ENCODE data around the gene ANP32D. TPM values are rescaled to one million over a fixed set of nuclear protein-coding genes. Genes with fewer than 3 reads are reported as not detected.
"Not testable (repeated sequence)": the region's sequence is repeated elsewhere in the genome, so short reads cannot be mapped to it uniquely, and the experiment has no call there.

Gene ANP32D
- total and polyA plus RNA-seq, 4 donors: 0.16 to 0.37 TPM; not detected in 2

GRCh38 chr12:48446161-48446776 is 26.1 kb upstream of the ANP32D start:
- ATAC-seq (ENCODE audit: insufficient read depth, low FRiP score): no peak

DNA sequence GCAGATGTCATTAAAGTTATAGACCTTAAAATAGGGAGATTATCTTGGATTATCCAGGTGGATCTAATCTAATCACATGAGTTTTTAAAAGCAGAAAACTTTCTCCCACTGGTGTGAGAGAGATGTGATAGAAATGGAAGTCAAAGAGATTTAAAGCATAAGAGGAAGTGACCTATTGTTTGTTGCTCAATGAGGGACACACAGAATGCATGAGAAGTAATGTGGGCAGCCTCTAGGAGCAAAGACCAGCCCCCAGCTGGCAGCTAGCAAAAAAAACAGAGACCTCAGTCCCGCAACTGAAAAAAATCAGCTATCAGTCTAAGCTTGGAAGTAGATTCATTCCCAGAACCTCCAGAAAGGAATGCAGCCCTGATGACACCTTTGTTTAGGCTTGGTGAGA is 24.6 kb upstream of the ANP32D start:
- Histone ChIP-seq H3K4me3 (no peak overlapping the region), H3K27ac (ENCODE audit: low read depth in 1 of 2, low read length in 1 of 2) (no peak overlapping the region), H3K9ac (ENCODE audit: insufficient read depth in 1 of 2, low read length in 2 of 2) (no peak overlapping the region), H3K27me3 (ENCODE audit: control insufficient read depth in 3 of 3, insufficient read depth in 3 of 3, low read length in 2 of 3) (no peaks in the 10 kb centered on the region), H3K4me1 (ENCODE audit: control insufficient read depth in 5 of 5, insufficient read depth in 5 of 5, low read length in 5 of 5) (peaks cover 0 to 3% (median 0%) of the 10 kb centered on the region in 5 donors), H3K36me3 (ENCODE audit: control insufficient read depth in 4 of 4, insufficient read depth in 4 of 4, low read length in 4 of 4) (no peaks in the 10 kb centered on the region), H3K9me3 (ENCODE audit: control insufficient read depth in 4 of 4, insufficient read depth in 3 of 4, low read length in 3 of 4) (peaks cover 0 to 2% (median 0%) of the 10 kb centered on the region in 4 donors)
- 70 to 73% methylated on average over 1 of the region's 1 CpG for WGBS, 2 donors
- ATAC-seq (ENCODE audit: insufficient read depth, low FRiP score) (no peak), DNase-seq (no peak)
- TF ChIP-seq CTCF (IDR thresholded peaks at IDR 0.05; ENCODE audit: control extremely low read depth, extremely low read depth): no peak

More at GRCh38 chr12:48446161-48446776, 26.1 kb upstream of the ANP32D start:
- peaks cover 0 to 2% (median 0%) of the 10 kb centered on the region in 4 donors for H3K9me3 ChIP-seq (ENCODE audit: control insufficient read depth in 4 of 4, insufficient read depth in 3 of 4, low read length in 3 of 4)
- no peak for TF ChIP-seq CTCF (IDR thresholded peaks at IDR 0.05; ENCODE audit: control extremely low read depth, extremely low read depth)
- H3K36me3 ChIP-seq (ENCODE audit: control insufficient read depth in 4 of 4, insufficient read depth in 4 of 4, low read length in 4 of 4): no peaks in the 10 kb centered on the region
- no peak overlapping the region for H3K27ac ChIP-seq (ENCODE audit: low read depth in 1 of 2, low read length in 1 of 2)
- H3K4me1 ChIP-seq (ENCODE audit: control insufficient read depth in 5 of 5, insufficient read depth in 5 of 5, low read length in 5 of 5): peaks cover 0 to 3% (median 0%) of the 10 kb centered on the region in 5 donors
- 53 to 68% methylated on average over 4 of the region's 4 CpGs for WGBS, 2 donors
- no peak overlapping the region for H3K9ac ChIP-seq (ENCODE audit: insufficient read depth in 1 of 2, low read length in 2 of 2)
- DNase-seq: peak in 2 of 3 donors; percentile 14 to 49
- H3K4me3 ChIP-seq: no peak overlapping the region
- H3K27me3 ChIP-seq (ENCODE audit: control insufficient read depth in 3 of 3, insufficient read depth in 3 of 3, low read length in 2 of 3): no peaks in the 10 kb centered on the region

DNA sequence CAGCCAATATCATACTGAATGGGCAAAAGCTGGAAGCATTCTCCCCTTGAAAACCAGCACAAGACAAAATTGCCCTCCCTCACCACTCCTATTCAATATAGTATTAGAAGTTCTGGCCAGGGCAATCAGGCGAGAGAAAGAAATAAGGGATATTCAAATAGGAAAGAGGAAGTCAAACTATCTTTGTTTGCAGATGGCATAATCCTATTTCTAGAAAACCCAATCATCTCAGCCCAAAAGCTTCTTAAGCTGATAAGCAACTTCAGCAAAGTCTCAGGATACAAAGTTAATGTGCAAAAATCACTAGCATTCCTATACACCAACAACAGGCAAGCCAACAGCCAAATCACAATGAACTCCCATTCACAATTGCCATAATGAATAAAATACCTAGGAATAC is 21.0 kb upstream of the ANP32D start:
- H3K9me3 ChIP-seq (ENCODE audit: control insufficient read depth in 4 of 4, insufficient read depth in 3 of 4, low read length in 3 of 4): peaks cover 0 to 3% (median 1%) of the 10 kb centered on the region in 4 donors
- H3K4me3 ChIP-seq: no peak overlapping the region
- no peaks in the 10 kb centered on the region for H3K27me3 ChIP-seq (ENCODE audit: control insufficient read depth in 3 of 3, insufficient read depth in 3 of 3, low read length in 2 of 3)
- no peak for DNase-seq
- H3K4me1 ChIP-seq (ENCODE audit: control insufficient read depth in 5 of 5, insufficient read depth in 5 of 5, low read length in 5 of 5): peaks cover 0 to 1% (median 0%) of the 10 kb centered on the region in 5 donors
- ATAC-seq (ENCODE audit: insufficient read depth, low FRiP score): no peak
- WGBS, 2 donors: 78 to 81% methylated on average over 1 of the region's 1 CpG
- no peak for TF ChIP-seq CTCF (IDR thresholded peaks at IDR 0.05; ENCODE audit: control extremely low read depth, extremely low read depth)
- H3K36me3 ChIP-seq (ENCODE audit: control insufficient read depth in 4 of 4, insufficient read depth in 4 of 4, low read length in 4 of 4): no peaks in the 10 kb centered on the region
- no peak overlapping the region for H3K9ac ChIP-seq (ENCODE audit: insufficient read depth in 1 of 2, low read length in 2 of 2)
- no peak overlapping the region for H3K27ac ChIP-seq (ENCODE audit: low read depth in 1 of 2, low read length in 1 of 2)

- not testable (repeated sequence) for DNase-seq; H3K9me3 ChIP-seq (ENCODE audit: control insufficient read depth in 4 of 4, insufficient read depth in 3 of 4, low read length in 3 of 4); H3K27ac ChIP-seq (ENCODE audit: low read depth in 1 of 2, low read length in 1 of 2); ATAC-seq (ENCODE audit: insufficient read depth, low FRiP score); H3K4me3 ChIP-seq; H3K4me1 ChIP-seq (ENCODE audit: control insufficient read depth in 5 of 5, insufficient read depth in 5 of 5, low read length in 5 of 5); H3K27me3 ChIP-seq (ENCODE audit: control insufficient read depth in 3 of 3, insufficient read depth in 3 of 3, low read length in 2 of 3); H3K9ac ChIP-seq (ENCODE audit: insufficient read depth in 1 of 2, low read length in 2 of 2); H3K36me3 ChIP-seq (ENCODE audit: control insufficient read depth in 4 of 4, insufficient read depth in 4 of 4, low read length in 4 of 4)
- 87 to 98% methylated on average over 2 of the region's 2 CpGs for WGBS, 2 donors
Observed at GRCh38 chr12:48452961-48453360, 19.4 kb upstream of the ANP32D start.
